Measurements from ENCODE around the gene CHRND. TPM values are rescaled to one million over a fixed set of nuclear protein-coding genes. Genes with fewer than 3 reads are reported as not detected.

The CHRND gene
- total and polyA plus RNA-seq, 2 of the 13 experiments (the other 11 are each of a cell fraction or from before 2014, with no cell fraction given), result 0.18 TPM; not detected in 1

GRCh38 chr2:232521959-232522622, 3.9 kb upstream of the CHRND start (continued):
- TF ChIP-seq ZBED4 (CRISPR knock-in tag; IDR thresholded peaks at IDR 0.05; ENCODE audit: borderline replicate concordance), result 0 out of 2 replicates have a peak, but pooled peaks have one; percentile 20
- TF ChIP-seq MTA3 (CRISPR knock-in tag; IDR thresholded peaks at IDR 0.05), result no peak
- TF ChIP-seq ZBTB38 (CRISPR knock-in tag; IDR thresholded peaks at IDR 0.05), result peak; percentile 16; the same call in 1 of the 2 replicates
- TF ChIP-seq KDM3A (CRISPR knock-in tag; IDR thresholded peaks at IDR 0.05; ENCODE audit: low read depth), result peak; percentile 58; the same call in 1 of the 2 replicates
- no peak for TF ChIP-seq ZNF225 (CRISPR knock-in tag; IDR thresholded peaks at IDR 0.05)
- TF ChIP-seq ZFX (CRISPR knock-in tag; IDR thresholded peaks at IDR 0.05; ENCODE audit: low read depth), result peak; percentile 35; the same call in 1 of the 2 replicates
- TF ChIP-seq ZNF687 (CRISPR knock-in tag; IDR thresholded peaks at IDR 0.05), result peak; percentile 26; the same call in 1 of the 2 replicates
- no peak for TF ChIP-seq IRF1 (CRISPR knock-in tag; IDR thresholded peaks at IDR 0.05; ENCODE audit: low read depth)
- 0 out of 4 replicates have a peak, but pooled peaks of 1 of the 2 experiments have one; percentile 21 for TF ChIP-seq HMGXB4 (CRISPR knock-in tag; IDR thresholded peaks at IDR 0.05; ENCODE audit: borderline replicate concordance in 1 of 2, low read depth in 1 of 2)
- TF ChIP-seq ZNF780A (CRISPR knock-in tag; IDR thresholded peaks at IDR 0.05), result no peak
- no peak for TF ChIP-seq ZNF782 (CRISPR knock-in tag; IDR thresholded peaks at IDR 0.05; ENCODE audit: borderline replicate concordance)
- 0 out of 2 replicates have a peak, but pooled peaks have one; percentile 17 for TF ChIP-seq PATZ1 (CRISPR knock-in tag; IDR thresholded peaks at IDR 0.05)
- TF ChIP-seq ATF3 (CRISPR knock-in tag; IDR thresholded peaks at IDR 0.05), result 0 out of 2 replicates have a peak, but pooled peaks have one; percentile 31
